H9 (cell line): Measurements from ENCODE around the gene LARP4. TPM values are rescaled to one million over a fixed set of nuclear protein-coding genes. Genes with fewer than 3 reads are reported as not detected.
"Not testable (repeated sequence)": the region's sequence is repeated elsewhere in the genome, so short reads cannot be mapped to it uniquely, and the experiment has no call there.

Experiments used
- DNase-seq: peaks from one replicate; pipeline ENCODE4 v3.0.0-alpha.2; 2017
- H2AFZ ChIP-seq: one replicate; pipeline ENCODE4 v1.6.1; 2013; ENCODE audit warnings: mild to moderate bottlenecking, low read length, control low read depth, moderate library complexity
- H2AK5ac ChIP-seq: 2 replicates; pipeline ENCODE4 v1.6.1; 2013; ENCODE audit warnings: low read length, control low read depth, mixed read lengths; ENCODE audit not compliant: insufficient read length
- H2BK120ac ChIP-seq: one replicate; pipeline ENCODE4 v1.6.1; 2013; ENCODE audit warnings: low read depth, mild to moderate bottlenecking, low read length, control low read depth, inconsistent platforms; ENCODE audit not compliant: poor library complexity, severe bottlenecking
- H2BK12ac ChIP-seq: 2 replicates; pipeline ENCODE4 v1.6.1; 2013; ENCODE audit warnings: low read length, control low read depth, mixed read lengths, low read depth; ENCODE audit not compliant: insufficient read length
- H2BK15ac ChIP-seq: 2 replicates; pipeline ENCODE4 v1.6.1; 2013; ENCODE audit warnings: low read depth, low read length, control low read depth
- H2BK20ac ChIP-seq: one replicate; pipeline ENCODE4 v1.6.1; 2013; ENCODE audit warnings: low read depth, mild to moderate bottlenecking, low read length, control low read depth, inconsistent platforms; ENCODE audit not compliant: poor library complexity, severe bottlenecking
- H2BK5ac ChIP-seq: 2 replicates; pipeline ENCODE4 v1.6.1; 2013; ENCODE audit warnings: low read length, control low read depth, mixed read lengths; ENCODE audit not compliant: insufficient read length
- H3K14ac ChIP-seq: 2 replicates; pipeline ENCODE4 v1.6.1; 2013; ENCODE audit warnings: low read length, control low read depth; ENCODE audit not compliant: insufficient read depth
- H3K18ac ChIP-seq: 2 replicates; pipeline ENCODE4 v1.6.1; 2013; ENCODE audit warnings: low read depth, mild to moderate bottlenecking, mixed read lengths, low read length, control low read depth; ENCODE audit not compliant: insufficient read length
- H3K23ac ChIP-seq: 2 replicates; pipeline ENCODE4 v1.6.1; 2013; ENCODE audit warnings: low read length, control low read depth, mixed read lengths, low read depth; ENCODE audit not compliant: insufficient read length
- H3K23me2 ChIP-seq: 2 replicates; pipeline ENCODE4 v1.6.1; 2013; ENCODE audit warnings: low read depth, mild to moderate bottlenecking, mixed read lengths, low read length, control low read depth; ENCODE audit not compliant: insufficient read length, poor library complexity, severe bottlenecking
- H3K27ac ChIP-seq: 2 replicates; pipeline ENCODE4 v1.5.1; 2013; ENCODE audit warnings: low read length, control low read depth, mixed read lengths, low read depth; ENCODE audit not compliant: insufficient read length
- H3K27me3 ChIP-seq: 2 replicates; pipeline ENCODE4 v1.6.1; 2013; ENCODE audit warnings: low read length, control low read depth, inconsistent platforms; ENCODE audit not compliant: insufficient read depth
- H3K4ac ChIP-seq: 2 replicates; pipeline ENCODE4 v1.6.1; 2013; ENCODE audit warnings: low read depth, mild to moderate bottlenecking, control low read depth, inconsistent platforms, low read length, moderate library complexity
- H3K4me1 ChIP-seq: 2 replicates; pipeline ENCODE4 v1.6.1; 2013; ENCODE audit warnings: low read length, control low read depth, inconsistent platforms; ENCODE audit not compliant: insufficient read depth
- H3K4me2 ChIP-seq: 2 replicates; pipeline ENCODE4 v1.6.1; 2013; ENCODE audit warnings: low read length, control low read depth, mixed read lengths; ENCODE audit not compliant: insufficient read length, insufficient read depth
- H3K56ac ChIP-seq: 2 replicates; pipeline ENCODE4 v1.6.1; 2013; ENCODE audit warnings: low read depth, mild to moderate bottlenecking, mixed read lengths, low read length, control low read depth; ENCODE audit not compliant: insufficient read length
- H3K79me1 ChIP-seq: 2 replicates; pipeline ENCODE4 v1.6.1; 2013; ENCODE audit warnings: low read depth, mild to moderate bottlenecking, moderate library complexity, low read length, control low read depth, inconsistent platforms; ENCODE audit not compliant: insufficient read depth, poor library complexity, severe bottlenecking
- H3K79me2 ChIP-seq: 2 replicates; pipeline ENCODE4 v1.6.1; 2013; ENCODE audit warnings: low read length, control low read depth, inconsistent platforms; ENCODE audit not compliant: insufficient read depth
- H3K9ac ChIP-seq: 2 replicates; pipeline ENCODE4 v1.6.1; 2013; ENCODE audit warnings: low read length, control low read depth, mixed read lengths; ENCODE audit not compliant: insufficient read length; ENCODE audit errors: extremely low read depth
- H3K9me3 ChIP-seq: one replicate; pipeline ENCODE4 v1.6.1; 2013; ENCODE audit warnings: low read depth, low read length, inconsistent platforms; ENCODE audit not compliant: control insufficient read depth
- H3T11ph ChIP-seq: one replicate; pipeline ENCODE4 v1.6.1; 2013; ENCODE audit warnings: mild to moderate bottlenecking, low read length, control low read depth, inconsistent platforms
- H4K20me1 ChIP-seq: one replicate; pipeline ENCODE4 v1.6.1; 2013; ENCODE audit not compliant: control insufficient read depth, insufficient read length, insufficient read depth
- H4K5ac ChIP-seq: 2 replicates; pipeline ENCODE4 v1.6.1; 2013; ENCODE audit warnings: low read depth, mild to moderate bottlenecking, mixed read lengths, low read length, control low read depth; ENCODE audit not compliant: insufficient read length
- H4K8ac ChIP-seq: replicated peaks from 2 replicates; pipeline ENCODE4 v1.6.1; 2013; ENCODE audit warnings: low read length, control low read depth, mixed read lengths, low read depth; ENCODE audit not compliant: insufficient read length
- H4K91ac ChIP-seq: 2 replicates; pipeline ENCODE4 v1.6.1; 2013; ENCODE audit warnings: low read depth, mild to moderate bottlenecking, moderate library complexity, mixed read lengths, low read length, control low read depth; ENCODE audit not compliant: insufficient read length
- H3K27ac Mint-ChIP-seq, 3 experiments: 2 replicates in 2 of 3; 3 replicates in 1 of 3; pipeline ENCODE4 v1.8.0; 2020 to 2021; ENCODE audit warnings: mixed read lengths in 3 of 3, mild to moderate bottlenecking in 1 of 3, moderate library complexity in 1 of 3
- H3K27me3 Mint-ChIP-seq: 2 replicates; pipeline ENCODE4 v1.8.0; 2021; ENCODE audit warnings: low read depth, mild to moderate bottlenecking, moderate library complexity, mixed read lengths
- H3K36me3 Mint-ChIP-seq, 3 experiments: 2 replicates in 2 of 3; 3 replicates in 1 of 3; pipeline ENCODE4 v1.8.0; 2020 to 2021; ENCODE audit warnings: low read depth in 3 of 3, mixed read lengths in 3 of 3; ENCODE audit not compliant: insufficient read depth in 1 of 3
- H3K4me1 Mint-ChIP-seq, 2 experiments: 2 replicates each; pipeline ENCODE4 v1.8.0; 2020; ENCODE audit warnings: mixed read lengths in 2 of 2
- H3K4me3 Mint-ChIP-seq, 2 experiments: 2 replicates in 1 of 2; 3 replicates in 1 of 2; pipeline ENCODE4 v1.8.0; 2020 to 2021; ENCODE audit warnings: mild to moderate bottlenecking in 2 of 2, mixed read lengths in 2 of 2, moderate library complexity in 1 of 2
- H3K9me3 Mint-ChIP-seq, 2 experiments: 2 replicates in 1 of 2; 3 replicates in 1 of 2; pipeline ENCODE4 v1.8.0; 2020; ENCODE audit warnings: mild to moderate bottlenecking in 2 of 2, mixed read lengths in 2 of 2, moderate library complexity in 1 of 2
- WGBS: extraction: QIAGEN DNeasy Blood & Tissue Kit; methylation state at CpG from one replicate; pipeline ENCODE4 v1.1.7; 2013; ENCODE audit warnings: missing lambda C conversion rate, low lambda C conversion rate, mixed read lengths; ENCODE audit not compliant: insufficient read length; ENCODE audit errors: extremely low coverage; 5-methylcytosine and 5-hydroxymethylcytosine counted together
- total RNA-seq: library from RNA; stranded (reverse); gene quantifications from 2 replicates; pipeline ENCODE4 v1.2.1, GENCODE V29; 2021
- TF ChIP-seq, protein P1 (sequence below): fragments of 200-600 bp; sonication (generic); conservative IDR thresholded peaks from 3 replicates; pipeline ENCODE4 v1.8.0; 2021; ENCODE audit warnings: antibody characterized with exemption, mild to moderate bottlenecking

Gene LARP4
- total RNA-seq, 1 experiment from 2014 or later = 82.3 TPM

DNA sequence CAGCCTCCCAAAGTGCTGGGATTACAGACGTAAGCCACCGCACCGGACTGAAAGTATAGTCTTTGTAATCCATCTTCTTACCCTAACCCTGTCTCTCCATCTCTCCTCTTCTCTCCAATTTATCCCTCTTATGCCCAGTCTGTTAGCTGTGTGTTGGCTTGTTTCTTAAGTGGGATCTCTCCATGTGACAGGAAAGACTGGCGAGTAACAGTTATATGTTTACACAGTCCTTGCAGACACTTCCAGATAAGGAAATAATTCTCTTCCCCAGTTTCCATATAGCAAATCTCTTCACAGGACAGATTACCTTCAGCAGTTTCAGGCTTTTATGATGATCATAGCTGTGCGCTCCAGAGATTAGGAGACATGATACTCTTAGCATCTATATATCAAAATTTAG is 88.1 kb downstream of the LARP4 start:
- Histone ChIP-seq H2BK15ac (no peak overlapping the region), H3K23ac (no peak overlapping the region), H3K4me2 (no peak overlapping the region), H2BK120ac (no peak overlapping the region), H3K4ac (no peak overlapping the region), H3K9ac (no peak overlapping the region), H2BK20ac (no peak overlapping the region), H3K14ac (no peak overlapping the region), H2AK5ac (no peak overlapping the region), H3K79me2 (no peaks in the 10 kb centered on the region), H2BK5ac (no peak overlapping the region), H4K5ac (no peak overlapping the region), H3T11ph (no peak overlapping the region), H2AFZ (no peak overlapping the region), H3K27ac (no peak overlapping the region), H3K4me1 (no peaks in the 10 kb centered on the region; the same call in 1 of the 2 replicates), H4K91ac (no peak overlapping the region), H3K9me3 (no peaks in the 10 kb centered on the region), H4K8ac (no peak overlapping the region), H2BK12ac (no peak overlapping the region), H3K27me3 (no peaks in the 10 kb centered on the region), H4K20me1 (no peaks in the 10 kb centered on the region), H3K18ac (no peak overlapping the region), H3K79me1 (no peaks in the 10 kb centered on the region), H3K56ac (no peak overlapping the region), H3K23me2 (no peaks in the 10 kb centered on the region)
- no peak for DNase-seq
- Mint-ChIP-seq H3K27me3 (no peaks in the 10 kb centered on the region; the same call in 1 of the 2 replicates), H3K27ac (no peak overlapping the region; a peak in 1 of 7 replicates), H3K4me1 (no peaks in the 10 kb centered on the region), H3K9me3 (peaks cover 34 to 35% of the 10 kb centered on the region in 2 experiments), H3K4me3 (no peak overlapping the region), H3K36me3 (peaks cover 4 to 12% (median 9%) of the 10 kb centered on the region in 3 experiments; a peak in 6 of 7 replicates)
- WGBS = no CpG with 5 or more reads among the region's 5 CpGs
- TF ChIP-seq, protein P1, sequence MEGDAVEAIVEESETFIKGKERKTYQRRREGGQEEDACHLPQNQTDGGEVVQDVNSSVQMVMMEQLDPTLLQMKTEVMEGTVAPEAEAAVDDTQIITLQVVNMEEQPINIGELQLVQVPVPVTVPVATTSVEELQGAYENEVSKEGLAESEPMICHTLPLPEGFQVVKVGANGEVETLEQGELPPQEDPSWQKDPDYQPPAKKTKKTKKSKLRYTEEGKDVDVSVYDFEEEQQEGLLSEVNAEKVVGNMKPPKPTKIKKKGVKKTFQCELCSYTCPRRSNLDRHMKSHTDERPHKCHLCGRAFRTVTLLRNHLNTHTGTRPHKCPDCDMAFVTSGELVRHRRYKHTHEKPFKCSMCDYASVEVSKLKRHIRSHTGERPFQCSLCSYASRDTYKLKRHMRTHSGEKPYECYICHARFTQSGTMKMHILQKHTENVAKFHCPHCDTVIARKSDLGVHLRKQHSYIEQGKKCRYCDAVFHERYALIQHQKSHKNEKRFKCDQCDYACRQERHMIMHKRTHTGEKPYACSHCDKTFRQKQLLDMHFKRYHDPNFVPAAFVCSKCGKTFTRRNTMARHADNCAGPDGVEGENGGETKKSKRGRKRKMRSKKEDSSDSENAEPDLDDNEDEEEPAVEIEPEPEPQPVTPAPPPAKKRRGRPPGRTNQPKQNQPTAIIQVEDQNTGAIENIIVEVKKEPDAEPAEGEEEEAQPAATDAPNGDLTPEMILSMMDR = no peak

DNA sequence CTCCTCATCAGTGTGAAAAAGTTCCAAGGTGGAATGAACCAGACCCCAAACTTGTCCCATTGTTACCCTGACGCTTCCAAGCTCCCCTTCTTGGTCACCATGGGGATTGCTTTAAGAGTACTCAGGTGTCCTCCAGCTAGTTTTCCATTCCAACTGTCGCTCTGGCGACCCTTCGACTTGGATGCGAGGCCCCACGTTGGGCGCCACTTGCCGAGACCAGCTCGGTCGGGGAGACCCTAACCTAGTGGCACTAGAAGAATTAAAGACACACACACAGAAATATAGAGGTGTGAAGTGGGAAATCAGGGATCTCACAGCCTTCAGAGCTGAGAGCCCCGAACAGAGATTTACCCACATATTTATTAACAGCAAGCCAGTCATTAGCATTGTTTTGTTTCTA is 97.4 kb downstream of the LARP4 start:
- not testable (repeated sequence) for H2BK12ac ChIP-seq, H2BK5ac ChIP-seq, H2AK5ac ChIP-seq, H3K56ac ChIP-seq, H3K4me2 ChIP-seq, H3K27me3 Mint-ChIP-seq, H3K4me1 Mint-ChIP-seq, H4K5ac ChIP-seq, H3K23ac ChIP-seq, H3K4me3 Mint-ChIP-seq, H3K14ac ChIP-seq, H4K20me1 ChIP-seq, H3K23me2 ChIP-seq, H3K79me2 ChIP-seq, H3K4ac ChIP-seq, H3K18ac ChIP-seq, H3T11ph ChIP-seq, H2AFZ ChIP-seq, H2BK15ac ChIP-seq, H3K27ac ChIP-seq, H2BK20ac ChIP-seq, H4K91ac ChIP-seq, H3K27ac Mint-ChIP-seq, H2BK120ac ChIP-seq, H3K27me3 ChIP-seq, H3K9ac ChIP-seq, H3K4me1 ChIP-seq, H4K8ac ChIP-seq, DNase-seq, H3K79me1 ChIP-seq
- H3K9me3 ChIP-seq = peaks cover 13% of the 10 kb centered on the region
- Mint-ChIP-seq H3K36me3 (peaks cover 22 to 39% (median 35%) of the 10 kb centered on the region in 3 experiments), H3K9me3 (peaks cover 64 to 67% of the 10 kb centered on the region in 2 experiments)
- WGBS = no CpG with 5 or more reads among the region's 11 CpGs
